Suprapubic skin (tissue), 3 donors: ENCODE data around the gene RNF114.

Experiments
- POLR2A ChIP-seq, 2 donors: fragments of 450-650 bp; IDR thresholded peaks; one replicate each; pipeline ENCODE4 v1.6.1; 2017; ENCODE audit warnings: antibody characterized with exemption in 2 of 2, mild to moderate bottlenecking in 2 of 2, moderate library complexity in 2 of 2
- TF ChIP-seq, protein P1 (sequence below), 2 donors: fragments of 200-600 bp in 1 of 2; fragments of 450-650 bp in 1 of 2; sonication (generic) in 1 of 2; IDR thresholded peaks; one replicate each; pipeline ENCODE4 v1.5.1; 2016 to 2019; ENCODE audit warnings: antibody characterized with exemption in 2 of 2, mild to moderate bottlenecking in 1 of 2, moderate library complexity in 1 of 2

DNA sequence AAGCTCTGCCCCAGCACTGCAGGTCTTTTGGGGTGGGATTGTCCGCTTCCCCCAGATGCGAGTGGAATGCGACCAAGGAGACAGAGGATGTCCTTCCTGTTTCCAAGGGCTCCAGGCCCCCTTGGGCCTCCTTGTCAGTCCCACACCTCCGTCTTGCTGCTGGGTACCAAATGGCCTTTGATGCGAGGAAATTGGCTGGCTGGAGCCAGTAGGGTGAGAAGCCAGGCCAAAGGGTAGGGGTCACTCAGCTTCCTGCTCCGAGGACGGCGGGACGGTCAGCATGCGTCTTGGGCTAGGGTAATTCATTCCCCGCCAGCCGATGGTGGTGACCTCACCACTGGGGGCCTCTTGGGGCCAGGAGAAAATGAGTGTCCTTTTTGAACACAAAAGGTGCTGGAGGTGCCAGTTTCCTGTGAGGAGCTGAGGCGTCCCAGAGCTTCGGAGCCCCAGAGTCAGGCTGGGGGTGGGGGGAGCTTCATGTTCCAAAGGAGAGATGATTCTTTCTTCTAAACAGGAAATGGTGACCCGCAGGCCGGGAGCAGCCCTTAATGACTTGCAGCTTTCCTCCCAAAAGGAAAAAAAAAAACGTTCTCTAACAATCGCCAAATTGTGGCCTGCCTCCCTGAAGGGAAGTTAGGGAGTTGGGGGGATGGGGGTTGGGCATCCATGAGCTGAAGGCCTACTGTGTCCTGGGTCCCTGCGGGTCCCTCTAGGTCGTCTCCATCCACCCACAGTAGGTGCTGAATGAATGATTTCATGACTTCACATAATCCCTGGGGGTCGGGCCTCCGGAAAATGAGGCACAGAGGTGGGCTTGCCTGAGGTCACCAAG, 53.3 kb downstream of the RNF114 start:
- TF ChIP-seq, protein P1, sequence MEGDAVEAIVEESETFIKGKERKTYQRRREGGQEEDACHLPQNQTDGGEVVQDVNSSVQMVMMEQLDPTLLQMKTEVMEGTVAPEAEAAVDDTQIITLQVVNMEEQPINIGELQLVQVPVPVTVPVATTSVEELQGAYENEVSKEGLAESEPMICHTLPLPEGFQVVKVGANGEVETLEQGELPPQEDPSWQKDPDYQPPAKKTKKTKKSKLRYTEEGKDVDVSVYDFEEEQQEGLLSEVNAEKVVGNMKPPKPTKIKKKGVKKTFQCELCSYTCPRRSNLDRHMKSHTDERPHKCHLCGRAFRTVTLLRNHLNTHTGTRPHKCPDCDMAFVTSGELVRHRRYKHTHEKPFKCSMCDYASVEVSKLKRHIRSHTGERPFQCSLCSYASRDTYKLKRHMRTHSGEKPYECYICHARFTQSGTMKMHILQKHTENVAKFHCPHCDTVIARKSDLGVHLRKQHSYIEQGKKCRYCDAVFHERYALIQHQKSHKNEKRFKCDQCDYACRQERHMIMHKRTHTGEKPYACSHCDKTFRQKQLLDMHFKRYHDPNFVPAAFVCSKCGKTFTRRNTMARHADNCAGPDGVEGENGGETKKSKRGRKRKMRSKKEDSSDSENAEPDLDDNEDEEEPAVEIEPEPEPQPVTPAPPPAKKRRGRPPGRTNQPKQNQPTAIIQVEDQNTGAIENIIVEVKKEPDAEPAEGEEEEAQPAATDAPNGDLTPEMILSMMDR (IDR thresholded peaks at IDR 0.05), result no peak
- TF ChIP-seq POLR2A (IDR thresholded peaks at IDR 0.05), result no peak
